HepG2 (cell line): Measurements from ENCODE around the gene IPCEF1. TPM values are rescaled to one million over a fixed set of nuclear protein-coding genes. Genes with fewer than 3 reads are reported as not detected.

Source experiments
- ATAC-seq: fragments of 200-7000 bp; cut with Tn5 transposase; 3 replicates; pipeline ENCODE4 v1.9.1; 2020; ENCODE audit warnings: mild to moderate bottlenecking, moderate library complexity
- BruUV-seq: library from RNA; stranded (reverse); fragments of 400-500 nt; replicated peaks from 2 replicates; lab custom pipeline; 2021; lab: Mats Ljungman, UMichigan
- CTCF ChIA-PET: fragments of 300-600 bp; formaldehyde crosslinking; extraction: SDS; loops from one replicate; lab custom pipeline; 2021; ENCODE audit warnings: low total read pairs, inconsistent platforms, low intra/inter-chr PET ratio; lab: Yijun Ruan, JAX
- POLR2A ChIA-PET: fragments of 350-600 bp; sonication (Branson Sonifier 250); formaldehyde crosslinking; loops from one replicate; lab custom pipeline; 2020; ENCODE audit warnings: antibody characterized with exemption, inconsistent platforms; lab: Yijun Ruan, JAX
- DNase-seq: peaks from one replicate; pipeline ENCODE4 v3.0.0-alpha.2; 2015; ENCODE audit warnings: low spot score
- FAIRE-seq: peaks from 3 replicates; lab custom pipeline; 2011; peaks lifted over from hg19 to GRCh38; lab: Jason Lieb, UNC
- H2AFZ ChIP-seq: one replicate; pipeline ENCODE4 v1.6.1; 2011; ENCODE audit warnings: low read length, inconsistent platforms
- H3K27ac ChIP-seq: fragments of 300-600 bp; 3 replicates; pipeline ENCODE4 v1.8.0; 2011; ENCODE audit warnings: mixed run types, mild to moderate bottlenecking, mixed read lengths, low read length, inconsistent platforms; ENCODE audit not compliant: insufficient read depth; ENCODE audit errors: extremely low read length
- H3K27me3 ChIP-seq, 2 experiments: fragments of 200-600 bp in 1 of 2; 2 replicates in 1 of 2; 3 replicates in 1 of 2; pipeline versions ENCODE4 v1.6.0 to v1.8.0; 2011; ENCODE audit warnings: low read length in 2 of 2, mild to moderate bottlenecking in 2 of 2, moderate library complexity in 2 of 2, inconsistent platforms in 1 of 2; ENCODE audit not compliant: insufficient read depth in 2 of 2, control insufficient read depth in 1 of 2
- H3K36me3 ChIP-seq, 2 experiments: fragments of 200-600 bp in 1 of 2; replicated peaks in 1 of 2; 2 replicates in 1 of 2; 3 replicates in 1 of 2; pipeline versions ENCODE4 v1.5.1 to v1.8.0; 2011; ENCODE audit warnings: low read length in 2 of 2, inconsistent platforms in 1 of 2; ENCODE audit not compliant: insufficient read depth in 2 of 2, control insufficient read depth in 1 of 2
- H3K4me1 ChIP-seq: 2 replicates; pipeline ENCODE4 v1.5.1; 2012; ENCODE audit warnings: low read length, inconsistent platforms; ENCODE audit not compliant: insufficient read depth
- H3K4me2 ChIP-seq: 2 replicates; pipeline ENCODE4 v1.6.0; 2011; ENCODE audit warnings: low read depth, low read length, inconsistent platforms
- H3K4me3 ChIP-seq, 3 experiments: fragments of 200-600 bp in 1 of 3; sonication (generic), shearing (Covaris generic) in 1 of 3; replicated peaks in 1 of 3; 2 replicates each; pipeline ENCODE4 v1.5.1; 2011 to 2016; ENCODE audit warnings: low read length in 3 of 3, inconsistent platforms in 2 of 3, low read depth in 2 of 3, mild to moderate bottlenecking in 2 of 3, control low read depth in 1 of 3, mixed read lengths in 1 of 3; ENCODE audit not compliant: insufficient read depth in 1 of 3
- H3K79me2 ChIP-seq: one replicate; pipeline ENCODE4 v1.6.1; 2011; ENCODE audit warnings: low read length, inconsistent platforms; ENCODE audit not compliant: insufficient read depth
- H3K9ac ChIP-seq: 2 replicates; pipeline ENCODE4 v1.6.0; 2011; ENCODE audit warnings: mild to moderate bottlenecking, low read depth, low read length, inconsistent platforms; ENCODE audit not compliant: insufficient read depth
- H3K9me3 ChIP-seq: 2 replicates; pipeline ENCODE4 v1.5.1; 2012; ENCODE audit warnings: mild to moderate bottlenecking, low read length
- H4K20me1 ChIP-seq: 2 replicates; pipeline ENCODE4 v1.6.0; 2011; ENCODE audit warnings: inconsistent platforms, mild to moderate bottlenecking, low read length, moderate library complexity; ENCODE audit not compliant: insufficient read depth
- RCOR2 ChIP-seq: IDR thresholded peaks from 2 replicates; pipeline ENCODE4 v1.6.1; 2016; ENCODE audit warnings: missing biosample characterization, missing genetic modification reagents
- SOX5 ChIP-seq: IDR thresholded peaks from 2 replicates; pipeline ENCODE4 v1.6.1; 2016; ENCODE audit warnings: borderline replicate concordance
- ZNF333 ChIP-seq: sonication (generic); formaldehyde crosslinking; IDR thresholded peaks from 2 replicates; pipeline ENCODE4 v1.4.0; 2020; ENCODE audit warnings: mild to moderate bottlenecking, missing genetic modification reagents, borderline replicate concordance
- ZNF615 ChIP-seq: sonication (generic); formaldehyde crosslinking; IDR thresholded peaks from 2 replicates; pipeline ENCODE4 v1.5.0; 2020; ENCODE audit warnings: mild to moderate bottlenecking, missing genetic modification reagents, borderline replicate concordance
- ZNF879 ChIP-seq: sonication (generic); formaldehyde crosslinking; IDR thresholded peaks from 2 replicates; pipeline ENCODE4 v1.8.1; 2023; ENCODE audit warnings: missing genetic modification reagents
- WGBS: methylation state at CpG from one replicate; pipeline ENCODE4 v1.1.6; 2017; ENCODE audit warnings: low lambda C conversion rate; 5-methylcytosine and 5-hydroxymethylcytosine counted together
- in situ Hi-C: cut with HindIII; loops from 2 replicates; pipeline ENCODE4 v1.10.0; 2017; ENCODE audit warnings: low pct_unique_long_range_greater_than_20kb; ENCODE audit not compliant: extremely low pct_ligation_motif_present
- intact Hi-C: fragments of 100-400 bp; cut with micrococcal nuclease; formaldehyde crosslinking; loops from one replicate; pipeline ENCODE4 v1.10.0; 2022; ENCODE audit not compliant: unreplicated experiment
- polyA plus RNA-seq, 8 experiments: library from polyadenylated mRNA; depleted of rRNA in 3 of 8; stranded (reverse) in 7 of 8; unstranded in 1 of 8; fragments of >200 nt; fragmentation: Illumina TruSeq in 4 of 8; extraction: Trizol in 4 of 8; gene quantifications; 2 replicates each; pipeline versions ENCODE4 v1.2.1 to v1.2.3, GENCODE V29; 2011 to 2016; ENCODE audit warnings: low read depth in 4 of 8, missing spikeins in 1 of 8, mixed read lengths in 1 of 8; ENCODE audit not compliant: insufficient read depth in 1 of 8
- total RNA-seq, 5 experiments: library from RNA; depleted of rRNA; stranded (reverse); fragments of >200 nt; fragmentation: Illumina TruSeq; extraction: Trizol; gene quantifications; 2 replicates each; pipeline ENCODE4 v1.2.3, GENCODE V29; 2016; ENCODE audit warnings: low read depth in 1 of 5
- TF ChIP-seq, protein P1 (sequence below): sonication (generic); formaldehyde crosslinking; IDR thresholded peaks from 2 replicates; pipeline ENCODE4 v1.8.0; 2022; ENCODE audit warnings: missing genetic modification reagents, mild to moderate bottlenecking, borderline replicate concordance
- TF ChIP-seq, protein P2 (sequence below): sonication (generic); formaldehyde crosslinking; IDR thresholded peaks from 2 replicates; pipeline ENCODE4 v1.8.0; 2022; ENCODE audit warnings: mild to moderate bottlenecking, missing genetic modification reagents; ENCODE audit not compliant: insufficient replicate concordance
- TF ChIP-seq, protein P3 (sequence below): IDR thresholded peaks from 2 replicates; pipeline ENCODE4 v1.6.1; 2012; ENCODE audit warnings: low read length, improper control_type of control experiment
- TF ChIP-seq, protein P4 (sequence below): sonication (generic); formaldehyde crosslinking; IDR thresholded peaks from one replicate; pipeline ENCODE4 v1.5.1; 2020; ENCODE audit warnings: mild to moderate bottlenecking, missing genetic modification reagents; ENCODE audit errors: not compliant biosample characterization

The IPCEF1 gene
- total and polyA plus RNA-seq, 2 of the 13 experiments (the other 11 are each of a cell fraction or from before 2014, with no cell fraction given) = 0.03 TPM; not detected in 1

DNA sequence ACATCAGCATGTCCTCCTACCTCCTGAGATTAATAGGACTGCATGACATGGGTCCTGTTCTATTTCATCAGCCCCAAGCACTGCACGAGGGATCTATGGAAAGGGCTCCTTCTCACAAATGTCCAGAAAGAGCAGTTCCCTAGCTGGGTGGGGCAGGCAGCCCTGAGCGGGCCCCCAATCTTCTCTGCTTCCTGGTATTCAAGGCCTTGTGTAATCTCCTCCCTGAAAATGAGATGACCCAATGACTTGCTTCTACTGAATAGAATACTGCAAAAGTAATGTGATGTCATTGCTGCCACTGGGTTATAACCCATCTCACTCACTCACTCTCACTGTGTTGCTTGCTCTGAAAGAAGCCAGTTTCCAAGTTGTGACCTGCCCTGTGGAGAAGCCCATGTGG is 191.1 kb downstream of the IPCEF1 start:
- Histone ChIP-seq H3K4me3 (no peak overlapping the region), H3K27ac (no peak overlapping the region), H3K9ac (no peak overlapping the region), H3K4me2 (no peak overlapping the region), H3K79me2 (no peaks in the 10 kb centered on the region), H4K20me1 (no peaks in the 10 kb centered on the region), H3K9me3 (no peaks in the 10 kb centered on the region), H3K4me1 (no peaks in the 10 kb centered on the region), H3K36me3 (no peaks in the 10 kb centered on the region), H3K27me3 (0 out of 5 replicates have a peak, but pooled peaks cover 0 to 3% of the 10 kb centered on the region in 2 experiments), H2AFZ (no peak overlapping the region)
- FAIRE-seq (no peak), ATAC-seq (no peak), DNase-seq (no peak)
- intact Hi-C loops = no loop called here
- BruUV-seq = no TSS peak
- ChIA-PET POLR2A (no interaction called here), CTCF (no interaction called here)
- in situ Hi-C loops = loop anchor here (25.0 kb wide), 2 partner anchors 347 to 497 kb away; partner anchors contain the start of gene CNKSR3
- WGBS = 11% methylated on average over 2 of the region's 2 CpGs
- TF ChIP-seq, protein P1, sequence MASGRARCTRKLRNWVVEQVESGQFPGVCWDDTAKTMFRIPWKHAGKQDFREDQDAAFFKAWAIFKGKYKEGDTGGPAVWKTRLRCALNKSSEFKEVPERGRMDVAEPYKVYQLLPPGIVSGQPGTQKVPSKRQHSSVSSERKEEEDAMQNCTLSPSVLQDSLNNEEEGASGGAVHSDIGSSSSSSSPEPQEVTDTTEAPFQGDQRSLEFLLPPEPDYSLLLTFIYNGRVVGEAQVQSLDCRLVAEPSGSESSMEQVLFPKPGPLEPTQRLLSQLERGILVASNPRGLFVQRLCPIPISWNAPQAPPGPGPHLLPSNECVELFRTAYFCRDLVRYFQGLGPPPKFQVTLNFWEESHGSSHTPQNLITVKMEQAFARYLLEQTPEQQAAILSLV (CRISPR knock-in tag) = no peak
- no peak for TF ChIP-seq SOX5 (CRISPR knock-in tag)
- TF ChIP-seq RCOR2 (CRISPR knock-in tag) = no peak
- TF ChIP-seq ZNF879 (CRISPR knock-in tag) = no peak
- no peak for TF ChIP-seq ZNF333 (CRISPR knock-in tag)
- no peak for TF ChIP-seq ZNF615 (CRISPR knock-in tag)
- TF ChIP-seq, protein P2, sequence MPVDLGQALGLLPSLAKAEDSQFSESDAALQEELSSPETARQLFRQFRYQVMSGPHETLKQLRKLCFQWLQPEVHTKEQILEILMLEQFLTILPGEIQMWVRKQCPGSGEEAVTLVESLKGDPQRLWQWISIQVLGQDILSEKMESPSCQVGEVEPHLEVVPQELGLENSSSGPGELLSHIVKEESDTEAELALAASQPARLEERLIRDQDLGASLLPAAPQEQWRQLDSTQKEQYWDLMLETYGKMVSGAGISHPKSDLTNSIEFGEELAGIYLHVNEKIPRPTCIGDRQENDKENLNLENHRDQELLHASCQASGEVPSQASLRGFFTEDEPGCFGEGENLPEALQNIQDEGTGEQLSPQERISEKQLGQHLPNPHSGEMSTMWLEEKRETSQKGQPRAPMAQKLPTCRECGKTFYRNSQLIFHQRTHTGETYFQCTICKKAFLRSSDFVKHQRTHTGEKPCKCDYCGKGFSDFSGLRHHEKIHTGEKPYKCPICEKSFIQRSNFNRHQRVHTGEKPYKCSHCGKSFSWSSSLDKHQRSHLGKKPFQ = no peak
- TF ChIP-seq, protein P3, sequence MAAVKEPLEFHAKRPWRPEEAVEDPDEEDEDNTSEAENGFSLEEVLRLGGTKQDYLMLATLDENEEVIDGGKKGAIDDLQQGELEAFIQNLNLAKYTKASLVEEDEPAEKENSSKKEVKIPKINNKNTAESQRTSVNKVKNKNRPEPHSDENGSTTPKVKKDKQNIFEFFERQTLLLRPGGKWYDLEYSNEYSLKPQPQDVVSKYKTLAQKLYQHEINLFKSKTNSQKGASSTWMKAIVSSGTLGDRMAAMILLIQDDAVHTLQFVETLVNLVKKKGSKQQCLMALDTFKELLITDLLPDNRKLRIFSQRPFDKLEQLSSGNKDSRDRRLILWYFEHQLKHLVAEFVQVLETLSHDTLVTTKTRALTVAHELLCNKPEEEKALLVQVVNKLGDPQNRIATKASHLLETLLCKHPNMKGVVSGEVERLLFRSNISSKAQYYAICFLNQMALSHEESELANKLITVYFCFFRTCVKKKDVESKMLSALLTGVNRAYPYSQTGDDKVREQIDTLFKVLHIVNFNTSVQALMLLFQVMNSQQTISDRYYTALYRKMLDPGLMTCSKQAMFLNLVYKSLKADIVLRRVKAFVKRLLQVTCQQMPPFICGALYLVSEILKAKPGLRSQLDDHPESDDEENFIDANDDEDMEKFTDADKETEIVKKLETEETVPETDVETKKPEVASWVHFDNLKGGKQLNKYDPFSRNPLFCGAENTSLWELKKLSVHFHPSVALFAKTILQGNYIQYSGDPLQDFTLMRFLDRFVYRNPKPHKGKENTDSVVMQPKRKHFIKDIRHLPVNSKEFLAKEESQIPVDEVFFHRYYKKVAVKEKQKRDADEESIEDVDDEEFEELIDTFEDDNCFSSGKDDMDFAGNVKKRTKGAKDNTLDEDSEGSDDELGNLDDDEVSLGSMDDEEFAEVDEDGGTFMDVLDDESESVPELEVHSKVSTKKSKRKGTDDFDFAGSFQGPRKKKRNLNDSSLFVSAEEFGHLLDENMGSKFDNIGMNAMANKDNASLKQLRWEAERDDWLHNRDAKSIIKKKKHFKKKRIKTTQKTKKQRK = no peak
- TF ChIP-seq, protein P4, sequence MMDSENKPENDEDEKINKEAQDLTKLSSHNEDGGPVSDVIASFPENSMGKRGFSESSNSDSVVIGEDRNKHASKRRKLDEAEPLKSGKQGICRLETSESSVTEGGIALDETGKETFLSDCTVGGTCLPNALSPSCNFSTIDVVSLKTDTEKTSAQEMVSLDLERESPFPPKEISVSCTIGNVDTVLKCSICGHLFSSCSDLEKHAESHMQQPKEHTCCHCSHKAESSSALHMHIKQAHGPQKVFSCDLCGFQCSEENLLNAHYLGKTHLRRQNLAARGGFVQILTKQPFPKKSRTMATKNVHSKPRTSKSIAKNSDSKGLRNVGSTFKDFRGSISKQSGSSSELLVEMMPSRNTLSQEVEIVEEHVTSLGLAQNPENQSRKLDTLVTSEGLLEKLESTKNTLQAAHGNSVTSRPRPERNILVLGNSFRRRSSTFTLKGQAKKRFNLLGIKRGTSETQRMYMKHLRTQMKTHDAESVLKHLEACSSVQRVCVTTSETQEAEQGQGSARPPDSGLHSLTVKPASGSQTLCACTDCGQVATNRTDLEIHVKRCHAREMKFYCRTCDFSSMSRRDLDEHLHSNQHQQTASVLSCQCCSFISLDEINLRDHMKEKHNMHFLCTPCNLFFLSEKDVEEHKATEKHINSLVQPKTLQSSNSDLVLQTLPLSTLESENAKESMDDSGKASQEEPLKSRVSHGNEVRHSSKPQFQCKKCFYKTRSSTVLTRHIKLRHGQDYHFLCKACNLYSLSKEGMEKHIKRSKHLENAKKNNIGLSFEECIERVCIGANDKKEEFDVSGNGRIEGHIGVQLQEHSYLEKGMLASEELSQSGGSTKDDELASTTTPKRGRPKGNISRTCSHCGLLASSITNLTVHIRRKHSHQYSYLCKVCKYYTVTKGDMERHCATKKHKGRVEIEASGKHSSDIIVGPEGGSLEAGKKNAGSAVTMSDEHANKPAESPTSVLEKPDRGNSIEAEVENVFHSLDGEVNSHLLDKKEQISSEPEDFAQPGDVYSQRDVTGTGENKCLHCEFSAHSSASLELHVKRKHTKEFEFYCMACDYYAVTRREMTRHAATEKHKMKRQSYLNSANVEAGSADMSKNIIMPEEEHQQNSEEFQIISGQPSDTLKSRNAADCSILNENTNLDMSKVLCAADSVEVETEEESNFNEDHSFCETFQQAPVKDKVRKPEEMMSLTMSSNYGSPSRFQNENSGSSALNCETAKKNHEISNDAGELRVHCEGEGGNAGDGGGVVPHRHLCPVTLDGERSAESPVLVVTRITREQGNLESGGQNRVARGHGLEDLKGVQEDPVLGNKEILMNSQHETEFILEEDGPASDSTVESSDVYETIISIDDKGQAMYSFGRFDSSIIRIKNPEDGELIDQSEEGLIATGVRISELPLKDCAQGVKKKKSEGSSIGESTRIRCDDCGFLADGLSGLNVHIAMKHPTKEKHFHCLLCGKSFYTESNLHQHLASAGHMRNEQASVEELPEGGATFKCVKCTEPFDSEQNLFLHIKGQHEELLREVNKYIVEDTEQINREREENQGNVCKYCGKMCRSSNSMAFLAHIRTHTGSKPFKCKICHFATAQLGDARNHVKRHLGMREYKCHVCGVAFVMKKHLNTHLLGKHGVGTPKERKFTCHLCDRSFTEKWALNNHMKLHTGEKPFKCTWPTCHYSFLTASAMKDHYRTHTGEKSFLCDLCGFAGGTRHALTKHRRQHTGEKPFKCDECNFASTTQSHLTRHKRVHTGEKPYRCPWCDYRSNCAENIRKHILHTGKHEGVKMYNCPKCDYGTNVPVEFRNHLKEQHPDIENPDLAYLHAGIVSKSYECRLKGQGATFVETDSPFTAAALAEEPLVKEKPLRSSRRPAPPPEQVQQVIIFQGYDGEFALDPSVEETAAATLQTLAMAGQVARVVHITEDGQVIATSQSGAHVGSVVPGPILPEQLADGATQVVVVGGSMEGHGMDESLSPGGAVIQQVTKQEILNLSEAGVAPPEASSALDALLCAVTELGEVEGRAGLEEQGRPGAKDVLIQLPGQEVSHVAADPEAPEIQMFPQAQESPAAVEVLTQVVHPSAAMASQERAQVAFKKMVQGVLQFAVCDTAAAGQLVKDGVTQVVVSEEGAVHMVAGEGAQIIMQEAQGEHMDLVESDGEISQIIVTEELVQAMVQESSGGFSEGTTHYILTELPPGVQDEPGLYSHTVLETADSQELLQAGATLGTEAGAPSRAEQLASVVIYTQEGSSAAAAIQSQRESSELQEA (CRISPR knock-in tag) = no peak
